G401 (cell line): ENCODE results near the gene OLFML2A. TPM values are rescaled to one million over a fixed set of nuclear protein-coding genes. Genes with fewer than 3 reads are reported as not detected.
A peak's percentile ranks its signal among the peaks of the same experiment; 100 is the strongest.
"Not testable (repeated sequence)": the region's sequence is repeated elsewhere in the genome, so short reads cannot be mapped to it uniquely, and the experiment has no call there.

ENCODE experiments used
- DNase-seq: peaks from one replicate; pipeline ENCODE4 v3.0.0-alpha.2; 2015; ENCODE audit warnings: low spot score
- in situ Hi-C: cut with HindIII; loops from 2 replicates; pipeline ENCODE4 v1.10.0; 2016; ENCODE audit warnings: low sequenced_read_pairs, mixed read lengths
- total RNA-seq: library from RNA; depleted of rRNA; stranded (reverse); fragments of >200 nt; shearing (Covaris generic); gene quantifications from 2 replicates; pipeline ENCODE4 v1.2.3, GENCODE V29; 2014

The OLFML2A gene
- total RNA-seq, 1 experiment from 2014 or later, result 12.0 TPM

GRCh38 chr9:124838567-124839275 lies 61.8 kb downstream of the OLFML2A start:
- DNase-seq, result not testable (repeated sequence)

DNA sequence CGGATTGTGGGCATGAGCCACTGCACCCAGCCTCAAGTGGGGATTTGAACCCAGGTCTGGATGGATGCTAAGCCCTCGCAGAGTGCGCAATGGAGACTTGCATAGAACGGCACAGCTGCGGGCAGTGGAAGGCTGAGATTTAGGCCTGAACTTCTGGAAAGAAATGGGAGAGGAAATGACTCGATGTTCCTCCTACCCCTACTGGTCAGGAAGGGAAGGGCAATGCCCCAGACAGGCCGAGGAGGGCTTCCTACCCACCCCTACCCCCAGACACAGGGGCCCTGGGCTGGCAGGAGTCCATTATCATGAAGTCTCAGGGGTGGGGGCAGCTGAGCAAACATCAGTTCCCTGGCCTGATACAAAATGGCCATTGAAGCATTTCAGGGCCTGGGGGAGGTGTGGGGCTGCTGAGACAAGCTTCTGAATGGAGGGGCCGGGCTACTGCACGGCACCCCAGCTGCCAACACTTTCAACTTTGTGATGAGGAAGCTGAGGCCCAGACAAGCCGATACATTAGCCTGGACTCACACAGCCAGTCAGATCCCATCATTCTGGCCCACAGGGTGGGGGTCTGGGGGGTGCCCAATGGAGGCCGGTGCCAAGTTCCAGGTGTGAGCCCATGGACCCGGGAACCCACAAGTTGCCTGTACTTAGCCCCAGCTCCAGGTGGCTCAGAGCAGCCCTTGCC lies 62.8 kb downstream of the OLFML2A start:
- DNase-seq, result no peak
- in situ Hi-C loops, result no loop called here

More at GRCh38 chr9:124838567-124839275, 61.8 kb downstream of the OLFML2A start:
- in situ Hi-C loops, result not testable (repeated sequence)

GRCh38 chr9:124840300-124840833 lies 63.4 kb downstream of the OLFML2A start:
- in situ Hi-C loops, result no loop called here

DNA sequence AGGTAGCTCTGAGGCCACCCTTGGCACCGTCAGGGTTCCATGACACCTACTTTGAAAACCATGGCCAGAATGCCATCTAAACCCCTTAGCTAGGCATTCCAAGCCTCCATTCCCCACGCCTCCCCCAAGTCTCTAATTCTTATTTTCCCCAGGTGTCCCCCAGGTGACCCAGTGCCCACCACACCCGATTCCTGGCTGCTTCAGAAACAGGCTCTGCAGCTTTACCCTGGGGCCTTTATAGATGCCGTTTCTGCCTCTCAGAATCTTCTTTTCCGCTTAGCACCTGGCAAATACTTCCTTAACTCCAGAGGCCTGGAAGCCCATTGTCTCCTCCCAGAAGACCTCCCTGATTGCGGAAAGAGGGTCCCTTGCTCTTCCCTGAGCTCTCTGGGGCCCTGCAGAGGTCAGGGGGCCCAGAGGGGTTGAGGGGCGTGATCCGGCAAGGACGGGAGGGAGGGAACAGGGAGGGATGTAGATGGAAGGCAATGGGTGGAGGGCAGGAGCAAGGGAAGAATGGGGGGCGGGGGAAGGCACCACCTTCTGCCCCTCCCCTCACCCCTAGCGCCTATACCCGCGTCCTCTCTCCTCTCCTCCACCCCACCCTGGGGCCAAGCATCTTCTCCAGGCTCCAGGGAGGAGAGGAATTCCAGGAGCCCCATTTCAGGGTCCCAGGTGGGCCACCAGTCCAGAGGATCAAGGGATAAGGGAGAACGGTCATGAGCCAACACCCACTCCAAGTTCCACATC lies 64.3 kb downstream of the OLFML2A start:
- in situ Hi-C loops, result no loop called here
- DNase-seq, result no peak

More at GRCh38 chr9:124840300-124840833, 63.4 kb downstream of the OLFML2A start:
- no peak for DNase-seq

GRCh38 chr9:124843456-124844034 lies 66.6 kb downstream of the OLFML2A start:
- no peak for DNase-seq
- in situ Hi-C loops, result no loop called here

DNA sequence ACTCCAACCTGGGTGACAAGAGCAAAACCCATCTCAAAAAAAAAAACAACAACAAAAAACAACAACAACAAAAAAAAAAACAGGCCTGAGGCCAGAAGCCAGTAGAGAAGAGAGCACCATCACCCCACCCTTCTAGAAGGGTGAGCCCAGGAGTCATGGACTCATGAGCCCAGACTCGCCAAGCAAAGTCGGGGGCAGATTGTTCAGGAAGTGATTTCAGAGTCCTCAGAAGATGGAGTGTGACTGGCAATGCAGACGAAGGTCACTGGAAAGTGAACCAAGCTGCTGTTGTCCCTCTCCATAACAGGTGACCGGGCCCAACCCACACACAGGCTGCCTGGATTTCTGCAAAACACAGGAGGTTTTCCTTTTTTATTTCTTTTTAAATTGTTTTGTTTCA lies 67.4 kb downstream of the OLFML2A start:
- in situ Hi-C loops, result no loop called here
- DNase-seq, result no peak

GRCh38 chr9:124846467-124846866 lies 69.5 kb downstream of the OLFML2A start:
- DNase-seq, in situ Hi-C loops: not testable (repeated sequence)

DNA sequence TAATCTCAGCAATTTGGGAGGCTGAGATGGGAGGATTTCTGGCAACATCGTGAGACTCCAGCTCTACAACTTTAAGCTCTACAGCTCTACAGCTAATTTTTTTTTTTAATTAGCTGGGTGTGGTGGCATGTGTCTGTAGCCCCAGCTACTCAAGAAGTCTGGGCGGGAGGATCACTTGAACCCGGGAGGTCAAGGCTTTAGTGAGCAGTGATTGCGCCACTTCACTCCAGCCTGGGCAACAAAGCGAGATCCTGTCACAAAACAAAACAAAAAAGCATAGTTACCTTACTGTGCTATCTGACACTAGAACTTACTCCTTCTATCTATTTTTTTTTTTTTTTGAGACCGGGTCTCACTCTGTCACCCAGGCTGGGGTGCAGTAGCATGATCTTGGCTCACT lies 70.0 kb downstream of the OLFML2A start:
- in situ Hi-C loops, result no loop called here
- DNase-seq, result no peak

DNA sequence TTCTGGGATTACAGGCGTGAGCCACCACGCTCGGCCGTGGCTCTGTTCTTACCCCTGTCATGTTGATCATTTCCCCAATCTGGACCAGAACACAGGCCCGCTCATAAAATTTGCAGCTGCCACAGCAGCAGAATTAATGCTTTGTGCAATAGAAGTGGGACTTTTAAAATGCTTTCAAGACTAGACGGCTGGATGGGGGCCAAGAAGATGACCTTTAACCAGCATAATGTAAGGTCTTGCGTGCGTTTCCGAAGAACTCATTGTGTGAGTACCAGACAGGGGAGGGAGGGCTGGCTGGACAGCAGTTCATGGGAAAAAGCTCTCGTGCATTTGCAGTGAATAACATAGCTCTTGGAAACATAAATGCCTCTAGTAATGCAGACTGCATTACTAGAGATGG lies 72.9 kb downstream of the OLFML2A start:
- DNase-seq, result no peak
- in situ Hi-C loops, result no loop called here

DNA sequence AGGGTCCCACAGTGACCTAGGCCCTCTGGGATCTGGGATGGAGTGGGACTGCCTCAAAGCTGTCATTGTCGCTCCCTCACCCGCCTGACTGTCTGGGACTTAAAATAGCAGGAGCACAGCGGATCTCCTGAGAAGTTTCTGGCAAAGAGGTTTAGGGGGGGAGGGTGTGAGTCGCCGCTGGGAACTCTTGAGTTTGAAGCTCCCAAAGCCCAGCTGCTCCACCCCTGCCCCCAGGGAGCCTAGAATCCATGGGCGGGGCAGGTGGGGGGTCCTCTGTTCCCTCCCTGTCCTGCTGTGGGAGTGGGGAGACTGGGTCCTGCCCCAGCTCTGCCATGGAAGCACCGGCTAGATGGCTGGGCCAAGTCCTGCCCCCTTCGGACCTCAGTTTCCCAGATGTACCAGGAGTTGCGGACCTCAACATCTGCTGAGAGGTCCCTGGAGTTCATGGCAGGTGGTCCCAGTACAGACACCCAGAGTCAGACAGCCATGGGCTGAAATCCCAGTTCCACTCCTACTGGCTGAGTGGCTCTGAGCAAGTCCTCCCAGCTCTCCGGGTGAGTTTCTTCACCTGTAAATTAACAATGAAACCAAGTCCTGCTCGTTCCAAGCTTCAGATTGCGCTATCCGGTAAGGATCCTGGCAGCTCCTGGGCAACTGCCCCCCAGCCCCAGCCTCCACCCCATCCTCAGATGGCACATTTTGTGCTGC lies 75.3 kb downstream of the OLFML2A start:
- in situ Hi-C loops, result no loop called here
- DNase-seq, result no peak

GRCh38 chr9:124852829-124853531 lies 76.0 kb downstream of the OLFML2A start, which contains the start of gene WDR38:
Gene WDR38, plus strand, starts transcription at chr9:124853460. Its CDS starts 72 bp downstream, at chr9:124853532.
- DNase-seq, result peak; percentile 61
- in situ Hi-C loops, result no loop called here

- in situ Hi-C loops, result no loop called here
These were observed 76.7 kb downstream of the OLFML2A start for GRCh38 chr9:124853605-124854143.

DNA sequence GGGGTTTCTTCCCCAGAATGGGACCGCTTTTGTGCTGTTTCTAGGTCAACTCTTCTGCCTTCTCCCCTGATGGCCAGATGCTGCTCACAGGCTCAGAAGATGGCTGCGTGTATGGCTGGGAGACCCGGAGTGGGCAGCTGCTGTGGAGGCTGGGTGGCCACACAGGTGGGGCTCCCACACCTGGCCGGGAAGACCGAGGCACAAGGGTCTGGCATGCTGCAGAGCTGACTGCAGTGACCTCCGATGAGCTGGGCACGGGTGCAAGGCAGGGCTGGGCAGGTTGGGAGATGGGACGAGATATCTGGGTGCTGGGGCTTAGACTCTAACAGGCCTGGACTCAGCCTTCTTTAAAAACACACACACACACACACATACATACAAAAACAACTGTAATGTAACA lies 77.2 kb downstream of the OLFML2A start:
- in situ Hi-C loops, result no loop called here
- no peak for DNase-seq

More at GRCh38 chr9:124853605-124854143, 76.7 kb downstream of the OLFML2A start:
- DNase-seq, result no peak

GRCh38 chr9:124854822-124855221 lies 77.9 kb downstream of the OLFML2A start:
- in situ Hi-C loops, result no loop called here
- DNase-seq, result no peak

- in situ Hi-C loops, result no loop called here
- no peak for DNase-seq
These were observed 78.6 kb downstream of the OLFML2A start for GRCh38 chr9:124855566-124855943.

DNA sequence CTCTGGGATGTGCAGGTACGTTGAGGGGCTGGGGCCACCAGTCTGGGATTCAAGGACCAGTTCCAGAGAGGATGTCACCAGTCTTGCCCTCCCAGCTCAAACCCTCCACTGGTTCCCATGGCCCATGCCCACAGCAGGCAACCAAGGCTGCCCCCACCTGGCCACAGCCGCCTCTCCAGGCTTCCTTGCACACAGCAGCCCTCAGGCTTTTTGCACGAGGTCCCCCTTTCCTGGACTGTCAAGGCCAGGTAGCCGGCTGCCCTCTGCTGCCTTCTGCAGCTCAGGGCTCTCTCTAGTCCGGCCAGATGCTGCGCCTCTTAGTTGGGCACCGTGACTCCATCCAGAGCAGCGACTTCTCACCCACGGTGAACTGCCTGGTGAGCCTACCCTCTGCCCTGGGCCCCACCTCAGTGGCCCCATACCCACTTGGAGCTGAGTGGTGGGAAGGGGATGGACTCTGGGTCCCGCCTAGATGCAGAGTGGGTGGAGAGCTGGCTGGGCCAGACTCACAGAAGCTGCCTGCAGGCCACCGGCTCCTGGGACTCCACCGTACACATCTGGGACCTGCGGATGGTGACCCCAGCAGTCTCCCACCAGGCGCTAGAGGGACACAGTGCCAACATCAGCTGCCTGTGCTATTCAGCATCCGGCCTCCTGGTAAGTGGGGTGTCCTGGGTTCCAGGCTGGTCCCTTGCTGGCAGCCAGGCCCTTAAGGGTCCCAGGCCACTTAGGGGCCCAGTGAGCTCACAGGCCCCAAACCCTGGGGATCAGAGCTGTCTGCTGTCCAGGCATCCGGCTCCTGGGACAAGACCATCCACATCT lies 79.2 kb downstream of the OLFML2A start:
- in situ Hi-C loops, result no loop called here

GRCh38 chr9:124857533-124858162 lies 80.7 kb downstream of the OLFML2A start:
- no peak for DNase-seq
- in situ Hi-C loops, result no loop called here

More for the DNA sequence above, 79.2 kb downstream of the OLFML2A start:
- DNase-seq, result peak; percentile 53
